GM11168 (cell line): Measurements from ENCODE around the gene FHIP2A.
"Not testable (repeated sequence)": the region's sequence is repeated elsewhere in the genome, so short reads cannot be mapped to it uniquely, and the experiment has no call there.

ENCODE experiments used
- in situ Hi-C: fragments of 300-500 bp; cut with MboI; formaldehyde crosslinking; loops from one replicate; pipeline ENCODE4 v1.12.0; 2022; ENCODE audit warnings: low sequenced_read_pairs; ENCODE audit not compliant: unreplicated experiment

The FHIP2A gene

DNA sequence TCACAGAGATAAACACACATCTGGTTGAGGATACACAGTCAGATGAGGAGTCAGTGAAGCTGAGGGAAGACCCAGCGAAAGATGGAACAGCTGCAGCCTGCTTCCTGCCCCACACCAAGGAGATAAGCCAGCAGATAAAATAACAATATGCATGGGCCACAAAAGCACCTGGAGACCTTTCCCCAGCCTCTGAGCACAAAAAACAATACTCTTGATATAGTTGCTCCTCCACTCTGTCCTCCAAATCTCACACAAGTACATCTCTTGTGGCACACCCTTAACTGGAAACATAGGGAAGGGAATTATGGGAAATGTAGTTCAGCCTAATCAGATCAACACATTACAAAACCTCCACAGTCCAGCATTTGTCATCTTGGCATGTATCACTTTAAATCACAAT is 9.7 kb upstream of the FHIP2A start:
- in situ Hi-C loops, result no loop called here

DNA sequence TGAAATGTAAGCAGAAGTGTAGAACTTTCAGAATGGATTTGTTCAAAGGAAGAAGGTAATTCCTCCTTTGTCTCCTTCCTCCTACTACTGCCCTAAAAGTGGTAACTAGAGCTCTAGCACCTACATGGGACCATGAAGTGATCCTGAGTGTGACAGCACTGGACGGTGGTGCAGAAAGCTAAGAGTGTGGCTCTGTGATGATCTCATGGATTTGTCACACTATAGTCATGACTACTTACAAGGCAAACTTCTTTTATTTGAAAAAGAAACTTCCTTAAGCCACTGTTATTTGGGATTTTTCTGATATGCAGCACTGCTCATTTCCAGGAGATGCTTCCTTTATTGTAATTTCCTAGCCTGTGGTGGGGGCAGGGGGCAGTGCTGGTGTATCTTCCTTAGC is 5.8 kb upstream of the FHIP2A start:
- in situ Hi-C loops, result no loop called here

DNA sequence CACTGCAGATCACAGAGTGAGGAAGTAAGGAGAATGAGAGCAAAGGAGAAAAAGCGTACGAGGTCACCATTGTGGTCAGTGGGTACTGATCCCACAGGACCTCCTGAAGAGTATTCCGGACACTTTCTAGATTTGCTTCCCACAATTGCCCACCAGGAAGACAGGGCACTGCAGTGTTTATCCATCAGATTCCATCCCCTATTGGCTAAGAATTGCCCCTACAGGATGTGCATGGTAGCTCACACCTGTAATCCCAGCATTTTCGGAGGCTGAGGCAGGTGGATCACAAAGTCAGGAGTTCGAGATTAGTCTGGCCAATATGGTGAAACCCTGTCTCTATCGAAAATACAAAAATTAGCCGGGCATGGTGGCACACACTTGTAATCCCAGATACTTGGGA is 5.3 kb upstream of the FHIP2A start:
- in situ Hi-C loops, result no loop called here

DNA sequence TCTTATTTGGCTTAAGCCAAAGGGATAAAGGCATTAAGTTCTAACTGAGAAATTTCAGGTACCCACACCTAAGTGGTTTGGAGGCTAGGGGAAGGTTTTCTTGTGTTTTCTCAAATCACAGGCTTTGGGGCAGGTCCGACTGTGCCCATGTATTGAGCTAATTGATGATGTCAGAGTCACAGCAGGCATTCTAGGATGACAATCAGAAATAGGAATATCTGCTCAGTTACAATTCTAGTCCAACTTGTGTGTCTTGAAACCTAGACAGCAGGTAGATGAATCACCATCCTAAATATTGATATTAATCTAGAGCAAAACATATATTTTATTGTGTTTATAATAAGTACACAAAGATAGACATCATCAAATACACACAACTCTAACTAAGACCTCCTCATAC is 2.3 kb upstream of the FHIP2A start:
- in situ Hi-C loops, result no loop called here

DNA sequence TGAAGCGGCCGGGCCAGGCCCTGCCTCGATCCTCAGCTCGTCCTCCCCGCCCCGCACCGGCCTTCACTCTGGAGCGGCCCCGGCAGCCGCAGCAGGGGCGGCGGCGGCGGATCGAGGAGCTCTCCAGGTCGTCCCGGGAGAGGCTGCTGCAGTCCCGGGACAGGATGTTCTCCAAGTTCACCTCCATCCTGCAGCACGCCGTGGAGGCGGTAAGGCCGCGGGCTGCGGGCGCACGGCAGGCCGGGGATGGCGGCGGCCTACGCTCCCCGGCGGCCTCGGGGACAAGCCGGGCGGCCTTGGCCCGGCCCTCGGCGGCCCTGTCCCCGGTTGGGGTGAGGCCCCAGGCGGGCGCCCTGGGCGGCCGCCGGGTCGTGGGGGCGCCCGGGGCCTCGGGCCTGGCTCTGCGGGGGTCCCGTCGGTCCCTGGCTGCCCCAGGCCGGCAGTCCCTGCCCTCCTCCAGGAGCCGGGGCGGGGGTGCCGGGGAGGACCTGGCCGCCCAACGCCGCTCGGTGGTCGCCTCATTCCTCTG is 399 bp downstream of the FHIP2A start:
- in situ Hi-C loops, result no loop called here

DNA sequence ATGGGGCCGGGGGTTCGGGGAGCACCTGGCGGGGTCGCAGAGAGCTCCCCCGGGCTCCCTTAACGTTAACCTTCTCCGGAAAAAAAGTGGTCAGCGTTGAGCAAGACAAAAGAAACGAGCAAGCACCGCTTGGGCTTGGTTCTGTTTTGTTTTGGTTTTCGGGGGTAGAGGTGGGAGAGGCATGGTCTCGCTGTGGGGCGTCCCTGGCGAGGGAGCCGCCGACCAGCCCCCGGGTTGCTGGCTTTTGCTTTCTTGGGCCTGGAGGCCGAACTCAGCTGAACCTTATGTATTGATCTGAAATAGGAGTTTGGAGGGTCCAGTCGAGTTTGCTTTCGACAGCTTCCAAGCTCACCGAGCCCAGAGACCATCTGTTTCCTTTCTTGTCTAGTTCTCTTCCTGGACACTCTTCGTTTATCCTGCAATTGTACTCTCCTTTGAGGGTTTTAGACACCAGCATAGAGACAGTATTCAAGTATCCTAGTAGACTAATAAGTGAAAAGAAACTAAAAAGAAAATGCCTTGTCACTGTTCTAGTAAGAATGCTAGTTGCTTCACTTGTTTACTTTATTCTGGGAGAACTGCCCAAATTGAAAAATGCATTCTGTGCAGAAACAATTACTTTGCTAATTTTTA is 980 bp downstream of the FHIP2A start:
- in situ Hi-C loops, result no loop called here

DNA sequence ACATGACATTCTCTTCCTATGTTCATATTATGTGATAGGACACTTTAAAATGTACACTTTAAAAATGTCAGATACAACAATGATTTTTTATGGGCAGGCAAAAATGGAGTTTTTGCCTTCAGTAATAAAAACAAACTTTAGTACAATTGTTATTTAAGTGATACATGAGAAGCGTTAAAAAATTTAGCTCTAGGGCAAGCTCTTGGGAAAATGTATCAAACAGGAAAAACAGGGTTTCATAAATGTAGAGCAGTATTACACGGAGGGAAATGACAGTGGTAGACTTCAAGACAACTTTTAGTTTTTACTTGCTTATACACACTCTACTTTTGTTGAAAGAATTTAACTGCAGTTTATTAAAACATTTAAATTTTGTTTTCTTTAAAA is 1.5 kb downstream of the FHIP2A start:
- in situ Hi-C loops, result no loop called here

DNA sequence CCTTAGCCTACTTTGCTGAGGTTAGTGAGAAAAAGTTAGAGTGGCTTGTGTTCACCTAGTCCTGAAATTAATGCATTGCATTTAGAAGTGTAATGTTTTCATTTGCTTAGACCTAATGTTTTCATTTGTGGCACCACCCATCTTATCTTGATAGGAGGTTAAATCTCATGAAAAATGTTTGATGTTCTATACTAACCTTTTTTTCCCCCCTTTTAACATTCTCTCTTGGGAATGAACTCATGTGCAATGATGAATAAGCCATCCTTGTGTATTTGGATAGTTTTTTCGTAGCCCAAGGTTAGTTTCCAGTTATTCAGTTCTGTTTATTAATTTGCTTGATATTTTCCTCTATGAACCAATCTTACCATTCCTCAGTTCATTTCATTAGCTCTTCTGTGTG is 2.8 kb downstream of the FHIP2A start:
- in situ Hi-C loops, result no loop called here

DNA sequence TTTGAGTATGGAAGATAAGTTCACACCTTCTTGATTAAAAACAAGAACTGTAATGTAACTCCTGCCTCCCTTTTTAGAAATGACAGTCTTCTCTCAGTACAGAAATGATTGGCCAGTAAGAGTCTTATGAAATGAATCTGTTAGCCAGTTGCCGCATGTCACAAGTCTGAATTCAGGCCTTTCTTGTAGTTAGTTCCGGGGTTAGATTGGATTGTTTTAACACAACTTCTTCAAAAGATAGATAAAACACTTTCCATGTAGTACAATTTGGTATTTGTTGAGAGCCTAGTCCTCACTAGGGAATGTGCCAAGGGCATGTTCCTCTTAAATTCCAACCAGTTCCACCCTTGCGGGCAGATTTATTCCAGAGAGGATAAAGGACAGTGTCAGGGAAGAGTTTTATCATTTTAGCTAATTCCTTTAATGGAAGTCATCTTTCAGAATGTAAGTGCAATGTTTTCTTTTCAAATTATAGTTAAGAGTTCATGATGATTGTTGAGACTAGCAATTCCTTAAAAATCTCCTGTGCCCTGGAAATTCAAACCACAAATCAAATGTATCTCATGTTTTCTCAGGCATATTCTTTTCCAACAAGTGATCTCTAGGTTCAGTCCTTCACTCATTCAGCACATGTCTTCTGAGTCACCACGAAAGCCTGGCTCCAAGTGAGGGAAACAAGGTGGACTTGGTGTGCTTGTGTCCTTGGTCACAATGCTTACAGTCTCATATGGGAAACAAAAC is 4.1 kb downstream of the FHIP2A start:
- in situ Hi-C loops, result no loop called here

DNA sequence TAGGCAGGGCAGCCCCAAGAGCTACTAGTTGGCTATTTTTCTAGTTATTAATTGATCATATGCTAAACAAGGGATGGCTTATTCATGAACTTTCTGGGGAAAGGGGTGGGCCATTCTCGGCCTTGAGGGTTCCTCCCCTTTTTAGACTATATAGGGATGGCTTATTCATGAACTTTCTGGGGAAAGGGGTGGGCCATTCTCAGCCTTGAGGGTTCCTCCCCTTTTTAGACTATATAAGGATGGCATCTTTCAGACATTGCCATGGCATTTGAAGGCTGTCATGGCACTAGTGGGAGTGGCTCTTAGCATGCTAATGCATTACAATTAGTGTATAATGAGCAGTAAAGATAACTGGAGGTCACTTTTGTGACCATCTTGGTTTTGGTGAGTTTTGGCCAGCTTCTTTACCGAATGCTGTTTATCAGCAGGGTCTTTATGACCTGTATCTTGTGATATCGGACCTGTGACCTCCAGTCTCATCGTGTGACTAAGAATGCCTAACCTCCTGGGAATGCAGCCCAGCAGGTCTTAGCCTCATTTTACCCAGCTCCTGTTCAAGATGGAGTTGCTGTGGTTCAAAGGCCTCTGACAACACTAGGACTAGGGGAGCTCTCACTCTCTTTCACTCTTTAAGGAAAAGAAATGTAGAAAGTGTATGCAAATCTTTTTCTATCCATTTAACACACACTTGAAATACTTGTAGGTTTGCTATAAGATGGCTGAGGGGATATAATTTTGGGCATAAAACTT is 7.8 kb downstream of the FHIP2A start:
- in situ Hi-C loops, result no loop called here

DNA sequence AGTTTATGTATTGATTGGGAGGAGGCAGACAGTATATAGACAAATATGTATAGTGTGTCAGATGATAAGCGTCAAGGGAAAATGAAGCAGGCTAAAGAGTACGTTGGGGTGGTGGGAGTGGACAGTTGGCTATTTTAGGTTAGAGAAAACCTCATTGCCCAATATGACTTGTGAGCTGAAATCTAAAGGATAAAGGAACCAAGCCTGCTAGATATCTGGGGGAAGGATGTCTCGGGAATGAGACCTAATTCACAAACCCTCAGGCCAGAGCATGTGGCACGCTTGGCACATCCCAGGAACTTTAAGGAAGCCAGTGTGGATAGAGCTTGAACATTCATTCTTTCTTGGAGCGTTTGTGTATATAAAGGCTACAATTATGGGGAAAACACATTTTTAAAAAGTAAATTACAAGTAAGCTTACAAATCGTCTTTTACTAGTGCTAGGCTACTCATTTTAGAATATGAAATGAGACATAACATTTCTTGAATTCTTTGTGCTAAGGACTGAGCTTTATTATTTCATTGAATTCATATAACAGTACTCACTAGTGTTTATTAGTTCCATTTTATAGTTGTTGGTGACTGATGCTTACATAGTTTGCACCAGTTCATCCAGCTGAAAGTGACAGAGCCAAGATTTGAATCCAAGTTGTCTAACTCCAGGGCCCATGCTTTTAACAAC is 9.7 kb downstream of the FHIP2A start:
- in situ Hi-C loops, result no loop called here

DNA sequence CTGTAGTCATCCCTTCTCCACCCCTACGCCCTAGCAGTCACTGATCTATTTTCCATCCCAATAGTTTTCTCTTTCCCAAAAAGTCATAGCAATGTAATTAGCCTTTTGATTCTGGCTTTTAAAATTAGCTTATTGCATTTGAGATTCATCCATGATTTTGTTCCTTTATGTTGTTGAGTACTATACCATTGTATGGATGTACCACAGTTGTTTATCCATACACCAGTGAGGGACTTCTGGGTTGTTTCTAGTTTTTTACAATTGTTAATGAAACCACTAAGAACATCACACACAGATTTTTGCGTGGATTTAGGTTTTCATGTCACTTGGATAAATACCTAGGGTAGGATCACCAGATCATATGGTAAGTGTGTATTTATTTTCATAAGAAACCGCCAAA is 16.1 kb downstream of the FHIP2A start:
- in situ Hi-C loops, result no loop called here

DNA sequence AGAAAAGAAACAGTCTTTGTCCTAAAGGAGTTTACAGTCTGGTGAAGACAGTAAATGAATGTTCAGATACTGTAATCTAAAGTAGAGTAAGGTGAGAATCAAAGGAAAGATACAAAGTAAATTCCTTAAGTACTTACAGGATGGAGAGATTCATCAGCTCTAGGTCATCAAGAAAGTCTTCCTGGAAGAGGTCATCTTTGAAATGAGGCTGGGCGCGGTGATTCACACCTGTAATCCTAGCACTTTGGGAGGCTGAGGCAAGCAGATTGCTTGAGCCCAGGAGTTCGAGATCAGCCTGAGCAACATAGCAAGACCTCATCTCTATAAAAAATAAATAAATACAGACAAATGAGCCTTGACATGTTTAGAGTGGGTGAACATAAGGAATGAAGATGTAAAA is 18.3 kb downstream of the FHIP2A start:
- in situ Hi-C loops, result no loop called here

DNA sequence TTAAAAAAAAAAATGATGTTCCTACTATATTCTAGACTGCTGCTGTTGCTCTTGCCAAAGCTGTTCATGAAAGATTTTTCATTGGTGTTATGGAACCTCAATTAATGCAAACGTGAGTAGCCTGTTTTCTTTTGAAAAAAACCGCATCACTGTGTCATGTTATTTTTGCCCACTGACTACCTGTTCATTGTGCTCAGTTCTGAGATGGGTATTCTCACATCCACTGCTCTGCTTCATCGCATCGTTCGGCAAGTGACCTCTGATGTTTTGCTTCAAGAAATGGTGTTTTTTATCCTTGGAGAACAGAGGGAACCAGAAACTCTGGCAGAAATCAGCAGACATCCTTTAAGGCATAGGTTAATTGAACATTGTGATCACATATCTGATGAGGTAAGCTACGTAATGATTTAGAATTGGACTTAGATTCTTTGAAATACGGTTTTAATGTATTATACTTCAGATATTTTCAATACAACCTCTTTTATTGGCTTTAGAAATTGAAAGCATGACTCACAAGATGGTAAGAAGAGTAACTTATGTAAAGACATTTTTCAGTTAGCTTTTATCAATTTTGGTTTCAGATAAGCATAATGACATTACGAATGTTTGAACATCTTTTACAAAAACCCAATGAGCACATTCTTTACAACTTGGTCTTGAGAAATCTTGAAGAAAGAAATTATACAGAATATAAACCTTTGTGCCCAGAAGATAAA is 24.6 kb downstream of the FHIP2A start:
- in situ Hi-C loops, result no loop called here

DNA sequence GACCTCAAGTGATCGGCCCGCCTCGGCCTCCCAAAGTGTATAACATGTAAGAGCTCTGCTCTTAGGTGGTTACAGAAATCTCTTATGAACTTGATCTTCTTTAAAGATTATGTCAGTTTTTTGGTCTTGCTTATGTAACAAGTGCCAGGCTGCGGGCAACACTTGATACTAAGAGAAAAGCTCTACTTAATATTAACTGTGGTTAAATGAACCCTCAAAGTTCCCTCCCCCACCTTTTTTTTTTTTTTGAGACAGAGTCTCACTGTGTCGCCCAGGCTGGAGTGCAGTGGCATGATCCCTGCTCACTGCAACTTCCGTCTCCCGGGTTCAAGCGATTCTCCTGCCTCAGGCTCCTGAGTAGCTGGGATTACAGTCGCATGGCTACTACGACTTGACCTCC is 25.9 kb downstream of the FHIP2A start:
- in situ Hi-C loops, result not testable (repeated sequence)

DNA sequence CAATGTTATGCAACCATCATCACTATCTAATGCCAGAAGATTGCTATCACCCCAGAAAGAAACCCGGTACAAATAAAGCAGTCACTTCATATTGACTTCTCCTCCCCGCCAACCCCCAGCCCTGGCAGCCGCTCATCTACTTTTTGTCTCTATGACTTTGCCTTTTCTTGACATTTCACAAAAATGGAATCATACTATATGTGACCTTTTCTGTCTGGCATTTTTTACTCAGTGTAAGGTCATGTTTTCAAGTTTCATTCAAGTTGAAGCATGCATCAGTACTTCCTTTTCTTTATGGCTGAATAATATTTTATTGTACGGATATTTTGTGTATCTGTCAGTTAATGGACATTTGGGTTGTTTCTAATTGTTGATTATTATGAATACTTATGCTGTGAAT is 28.1 kb downstream of the FHIP2A start:
- in situ Hi-C loops, result no loop called here

DNA sequence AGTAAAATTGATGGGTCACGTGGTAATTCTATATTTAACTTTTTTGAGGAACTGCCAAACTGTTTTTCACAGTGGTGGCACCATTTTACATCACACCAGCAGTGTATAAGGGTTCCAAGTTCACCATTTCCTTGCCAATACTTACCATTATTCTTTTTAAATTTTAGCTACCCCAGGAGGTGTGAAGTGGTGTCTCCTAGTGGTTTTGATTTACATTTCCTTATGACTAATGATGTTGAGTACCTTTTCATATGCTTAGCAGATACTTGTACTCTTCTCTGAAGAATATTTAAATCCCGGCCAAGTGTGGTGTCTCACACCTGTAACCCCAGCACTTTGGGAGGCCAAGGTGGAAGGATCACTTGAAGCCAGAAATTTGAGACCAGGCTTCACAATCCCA is 28.5 kb downstream of the FHIP2A start:
- in situ Hi-C loops, result no loop called here

DNA sequence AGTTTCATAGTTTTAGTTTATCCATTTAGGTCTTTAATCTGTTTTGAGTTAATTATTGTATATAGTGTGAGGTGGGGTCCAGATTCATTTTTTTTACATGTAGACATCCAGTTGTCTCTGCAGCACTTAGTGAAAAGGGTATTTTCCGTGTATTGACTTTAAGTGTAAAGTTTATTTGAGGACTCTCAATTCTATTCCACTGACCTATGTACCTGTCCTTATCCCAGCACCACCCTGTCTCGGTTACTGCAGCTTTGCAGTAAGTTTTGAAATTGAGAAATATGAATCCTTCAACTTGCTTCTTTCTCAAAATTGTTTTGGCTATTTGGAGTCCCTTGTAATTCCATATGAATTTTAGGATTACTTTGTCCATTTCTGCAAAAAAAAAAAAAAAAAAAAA is 29.8 kb downstream of the FHIP2A start:
- in situ Hi-C loops, result no loop called here

DNA sequence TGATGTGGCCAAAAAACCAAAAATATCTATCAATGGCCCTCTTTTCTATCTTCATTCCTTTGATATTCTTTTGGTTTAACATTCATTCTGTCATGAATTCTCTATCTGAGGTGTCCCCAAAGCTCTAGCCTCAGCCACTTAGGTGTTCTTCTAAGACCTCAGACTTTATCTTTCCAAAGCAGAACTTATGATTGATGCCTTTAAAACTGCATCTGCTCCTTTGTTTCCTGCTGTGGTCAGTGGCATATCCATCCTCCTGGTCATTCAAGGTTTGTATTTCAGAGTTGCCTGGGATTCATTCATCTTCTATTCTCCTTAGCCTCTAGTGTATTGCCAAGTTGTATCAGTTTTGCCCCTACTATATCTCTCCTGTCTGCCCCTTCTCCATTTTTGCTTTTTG is 30.6 kb downstream of the FHIP2A start:
- in situ Hi-C loops, result no loop called here

DNA sequence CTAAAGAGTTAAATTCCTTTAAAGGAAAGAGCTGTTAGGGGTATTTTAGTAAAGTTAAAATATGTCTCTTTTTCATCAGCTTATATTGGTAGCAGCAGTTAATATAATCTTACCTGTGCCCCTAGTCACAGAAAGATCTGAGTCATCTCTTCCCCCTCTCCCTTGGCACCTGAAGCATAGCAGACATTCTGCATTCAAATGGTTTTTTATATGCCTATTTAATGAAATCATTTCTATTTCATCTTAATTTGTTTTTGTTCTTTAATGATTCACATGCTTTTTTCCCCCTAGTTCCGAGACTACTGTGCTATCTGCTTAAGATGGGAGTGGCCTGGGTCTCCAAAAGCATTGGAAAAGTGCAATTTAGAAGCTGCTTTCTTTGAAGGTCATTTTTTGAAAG is 33.3 kb downstream of the FHIP2A start:
- in situ Hi-C loops, result no loop called here
